HCT116 (cell line): ENCODE data around the gene GLRA3.

Experiments
- CEBPB ChIP-seq: IDR thresholded peaks from 2 replicates; pipeline ENCODE4 v1.6.1; 2012; ENCODE audit warnings: low read depth
- EZH2 ChIP-seq: fragments of 200-600 bp; sonication (generic); IDR thresholded peaks from 2 replicates; pipeline ENCODE4 v1.6.1; 2017; ENCODE audit warnings: antibody characterized with exemption, mixed run types
- JUND ChIP-seq: IDR thresholded peaks from 2 replicates; pipeline ENCODE4 v1.6.1; 2012
- POLR2A ChIP-seq: IDR thresholded peaks from 2 replicates; pipeline ENCODE4 v1.7.0; 2011; ENCODE audit warnings: borderline replicate concordance; ENCODE audit not compliant: insufficient read depth, insufficient read length; ENCODE audit errors: extremely low read depth
- POLR2AphosphoS5 ChIP-seq: IDR thresholded peaks from 2 replicates; pipeline ENCODE4 v1.6.1; 2011; ENCODE audit warnings: mild to moderate bottlenecking, low read depth, low read length, moderate library complexity
- RAD21 ChIP-seq: IDR thresholded peaks from 2 replicates; pipeline ENCODE4 v1.6.1; 2012; ENCODE audit warnings: low read depth, mild to moderate bottlenecking
- YY1 ChIP-seq: IDR thresholded peaks from 2 replicates; pipeline ENCODE4 v1.6.1; 2011; ENCODE audit warnings: low read length, low read depth, moderate library complexity, mild to moderate bottlenecking; ENCODE audit not compliant: insufficient replicate concordance; ENCODE audit errors: extremely low read depth
- ZFX ChIP-seq: fragments of 450-650 bp; IDR thresholded peaks from 2 replicates; pipeline ENCODE4 v1.6.1; 2017
- ZNF274 ChIP-seq: fragments of 200-500 bp; sonication (Bioruptor generic); IDR thresholded peaks from 2 replicates; pipeline ENCODE4 v1.6.1; 2014; ENCODE audit warnings: mild to moderate bottlenecking, low read depth, low read length, inconsistent platforms
- TF ChIP-seq, protein P1 (sequence below), 3 experiments: fragments of 200-600 bp in 1 of 3; sonication (generic) in 1 of 3; IDR thresholded peaks in 2 of 3; conservative IDR thresholded peaks in 1 of 3; 2 replicates each; pipeline ENCODE4 v1.5.1; 2012 to 2017; ENCODE audit warnings: low read depth in 2 of 3, low read length in 2 of 3, antibody characterized with exemption in 1 of 3, borderline replicate concordance in 1 of 3, control low read depth in 1 of 3, mild to moderate bottlenecking in 1 of 3, mixed read lengths in 1 of 3, mixed run types in 1 of 3, moderate library complexity in 1 of 3; ENCODE audit not compliant: insufficient read depth in 1 of 3
- TF ChIP-seq, protein P2 (sequence below): IDR thresholded peaks from 2 replicates; pipeline ENCODE4 v1.6.1; 2012; ENCODE audit warnings: low read depth
- TF ChIP-seq, protein P3 (sequence below): IDR thresholded peaks from 2 replicates; pipeline ENCODE4 v1.6.1; 2011; ENCODE audit warnings: mild to moderate bottlenecking, low read length, moderate library complexity; ENCODE audit not compliant: insufficient replicate concordance; ENCODE audit errors: extremely low read depth
- TF ChIP-seq, protein P4 (sequence below): IDR thresholded peaks from 2 replicates; pipeline ENCODE4 v1.6.1; 2012

DNA sequence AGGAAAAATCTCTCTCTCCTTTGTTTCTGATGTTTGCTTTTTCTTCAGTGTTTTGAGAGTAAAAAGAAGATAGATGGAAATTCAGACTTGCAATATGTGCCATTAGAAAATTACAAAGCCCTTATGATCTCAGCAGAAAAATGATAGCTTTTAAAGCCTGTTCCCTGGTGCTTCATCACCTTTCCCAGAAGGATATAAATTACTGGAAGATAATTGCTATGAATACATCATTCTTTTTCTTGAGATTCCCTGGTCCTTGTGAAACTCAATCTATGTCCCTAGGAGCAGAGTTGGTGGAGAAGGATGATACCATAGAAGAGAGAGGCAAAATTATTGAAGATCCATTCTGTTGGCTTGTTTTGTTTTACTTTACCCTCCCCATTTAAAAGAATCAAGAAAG lies 86.5 kb downstream of the GLRA3 start:
- TF ChIP-seq, protein P1, sequence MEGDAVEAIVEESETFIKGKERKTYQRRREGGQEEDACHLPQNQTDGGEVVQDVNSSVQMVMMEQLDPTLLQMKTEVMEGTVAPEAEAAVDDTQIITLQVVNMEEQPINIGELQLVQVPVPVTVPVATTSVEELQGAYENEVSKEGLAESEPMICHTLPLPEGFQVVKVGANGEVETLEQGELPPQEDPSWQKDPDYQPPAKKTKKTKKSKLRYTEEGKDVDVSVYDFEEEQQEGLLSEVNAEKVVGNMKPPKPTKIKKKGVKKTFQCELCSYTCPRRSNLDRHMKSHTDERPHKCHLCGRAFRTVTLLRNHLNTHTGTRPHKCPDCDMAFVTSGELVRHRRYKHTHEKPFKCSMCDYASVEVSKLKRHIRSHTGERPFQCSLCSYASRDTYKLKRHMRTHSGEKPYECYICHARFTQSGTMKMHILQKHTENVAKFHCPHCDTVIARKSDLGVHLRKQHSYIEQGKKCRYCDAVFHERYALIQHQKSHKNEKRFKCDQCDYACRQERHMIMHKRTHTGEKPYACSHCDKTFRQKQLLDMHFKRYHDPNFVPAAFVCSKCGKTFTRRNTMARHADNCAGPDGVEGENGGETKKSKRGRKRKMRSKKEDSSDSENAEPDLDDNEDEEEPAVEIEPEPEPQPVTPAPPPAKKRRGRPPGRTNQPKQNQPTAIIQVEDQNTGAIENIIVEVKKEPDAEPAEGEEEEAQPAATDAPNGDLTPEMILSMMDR (IDR thresholded peaks at IDR 0.05 in 2 of 3, conservative IDR thresholded peaks at IDR 0.05 in 1 of 3; ENCODE audit: borderline replicate concordance in 1 of 3, insufficient read depth in 1 of 3, low read depth in 2 of 3, low read length in 2 of 3), result no peak
- TF ChIP-seq, protein P2, sequence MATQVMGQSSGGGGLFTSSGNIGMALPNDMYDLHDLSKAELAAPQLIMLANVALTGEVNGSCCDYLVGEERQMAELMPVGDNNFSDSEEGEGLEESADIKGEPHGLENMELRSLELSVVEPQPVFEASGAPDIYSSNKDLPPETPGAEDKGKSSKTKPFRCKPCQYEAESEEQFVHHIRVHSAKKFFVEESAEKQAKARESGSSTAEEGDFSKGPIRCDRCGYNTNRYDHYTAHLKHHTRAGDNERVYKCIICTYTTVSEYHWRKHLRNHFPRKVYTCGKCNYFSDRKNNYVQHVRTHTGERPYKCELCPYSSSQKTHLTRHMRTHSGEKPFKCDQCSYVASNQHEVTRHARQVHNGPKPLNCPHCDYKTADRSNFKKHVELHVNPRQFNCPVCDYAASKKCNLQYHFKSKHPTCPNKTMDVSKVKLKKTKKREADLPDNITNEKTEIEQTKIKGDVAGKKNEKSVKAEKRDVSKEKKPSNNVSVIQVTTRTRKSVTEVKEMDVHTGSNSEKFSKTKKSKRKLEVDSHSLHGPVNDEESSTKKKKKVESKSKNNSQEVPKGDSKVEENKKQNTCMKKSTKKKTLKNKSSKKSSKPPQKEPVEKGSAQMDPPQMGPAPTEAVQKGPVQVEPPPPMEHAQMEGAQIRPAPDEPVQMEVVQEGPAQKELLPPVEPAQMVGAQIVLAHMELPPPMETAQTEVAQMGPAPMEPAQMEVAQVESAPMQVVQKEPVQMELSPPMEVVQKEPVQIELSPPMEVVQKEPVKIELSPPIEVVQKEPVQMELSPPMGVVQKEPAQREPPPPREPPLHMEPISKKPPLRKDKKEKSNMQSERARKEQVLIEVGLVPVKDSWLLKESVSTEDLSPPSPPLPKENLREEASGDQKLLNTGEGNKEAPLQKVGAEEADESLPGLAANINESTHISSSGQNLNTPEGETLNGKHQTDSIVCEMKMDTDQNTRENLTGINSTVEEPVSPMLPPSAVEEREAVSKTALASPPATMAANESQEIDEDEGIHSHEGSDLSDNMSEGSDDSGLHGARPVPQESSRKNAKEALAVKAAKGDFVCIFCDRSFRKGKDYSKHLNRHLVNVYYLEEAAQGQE, result no peak
- TF ChIP-seq ZFX, result no peak
- TF ChIP-seq POLR2A, result no peak
- TF ChIP-seq, protein P3, sequence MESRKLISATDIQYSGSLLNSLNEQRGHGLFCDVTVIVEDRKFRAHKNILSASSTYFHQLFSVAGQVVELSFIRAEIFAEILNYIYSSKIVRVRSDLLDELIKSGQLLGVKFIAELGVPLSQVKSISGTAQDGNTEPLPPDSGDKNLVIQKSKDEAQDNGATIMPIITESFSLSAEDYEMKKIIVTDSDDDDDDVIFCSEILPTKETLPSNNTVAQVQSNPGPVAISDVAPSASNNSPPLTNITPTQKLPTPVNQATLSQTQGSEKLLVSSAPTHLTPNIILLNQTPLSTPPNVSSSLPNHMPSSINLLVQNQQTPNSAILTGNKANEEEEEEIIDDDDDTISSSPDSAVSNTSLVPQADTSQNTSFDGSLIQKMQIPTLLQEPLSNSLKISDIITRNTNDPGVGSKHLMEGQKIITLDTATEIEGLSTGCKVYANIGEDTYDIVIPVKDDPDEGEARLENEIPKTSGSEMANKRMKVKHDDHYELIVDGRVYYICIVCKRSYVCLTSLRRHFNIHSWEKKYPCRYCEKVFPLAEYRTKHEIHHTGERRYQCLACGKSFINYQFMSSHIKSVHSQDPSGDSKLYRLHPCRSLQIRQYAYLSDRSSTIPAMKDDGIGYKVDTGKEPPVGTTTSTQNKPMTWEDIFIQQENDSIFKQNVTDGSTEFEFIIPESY, result no peak
- TF ChIP-seq YY1, result no peak
- TF ChIP-seq ZNF274, result no peak
- TF ChIP-seq, protein P4, sequence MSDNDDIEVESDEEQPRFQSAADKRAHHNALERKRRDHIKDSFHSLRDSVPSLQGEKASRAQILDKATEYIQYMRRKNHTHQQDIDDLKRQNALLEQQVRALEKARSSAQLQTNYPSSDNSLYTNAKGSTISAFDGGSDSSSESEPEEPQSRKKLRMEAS, result no peak
- no peak for TF ChIP-seq POLR2AphosphoS5
- TF ChIP-seq CEBPB, result no peak
- no peak for TF ChIP-seq RAD21
- TF ChIP-seq JUND, result no peak
- no peak for TF ChIP-seq EZH2
